ENCODE results near the gene GATA2. TPM values are rescaled to one million over a fixed set of nuclear protein-coding genes. Genes with fewer than 3 reads are reported as not detected.

The GATA2 gene
- total and polyA plus RNA-seq, 2 of the 8 experiments (the other 6 are each of a cell fraction or from before 2014, with no cell fraction given), result 0.03 to 0.30 TPM

GRCh38 chr3:128471110-128471509, 21.9 kb downstream of the GATA2 start:
- Histone ChIP-seq H2BK12ac (ENCODE audit: low read depth, low read length) (no peak overlapping the region), H2AFZ (ENCODE audit: low read length) (no peak overlapping the region), H3K79me2 (ENCODE audit: control insufficient read depth in 1 of 2, insufficient read depth in 2 of 2, low read length in 2 of 2) (no peaks in the 10 kb centered on the region), H3K14ac (ENCODE audit: insufficient read length) (no peak overlapping the region), H4K20me1 (replicated peaks in 1 of 2; ENCODE audit: control insufficient read depth in 1 of 2, insufficient read depth in 2 of 2, low read length in 2 of 2) (peaks cover 0 to 3% of the 10 kb centered on the region in 2 experiments), H3K79me1 (ENCODE audit: low read depth, low read length) (no peaks in the 10 kb centered on the region; the same call in 1 of the 2 replicates), H3K56ac (replicated peaks; ENCODE audit: insufficient read length, low read depth, low read length) (no peak overlapping the region), H3K36me3 (ENCODE audit: control insufficient read depth in 2 of 4, insufficient read depth in 4 of 4, low read length in 3 of 4) (no peaks in the 10 kb centered on the region), H3K4me3 (ENCODE audit: extremely low read depth in 1 of 4, insufficient read depth in 2 of 4, low read depth in 3 of 4, low read length in 4 of 4) (no peak overlapping the region), H3K9ac (replicated peaks in 1 of 4; ENCODE audit: extremely low read depth in 1 of 4, low read depth in 3 of 4, low read length in 3 of 4) (no peak overlapping the region), H2BK120ac (replicated peaks; ENCODE audit: low read depth, low read length) (no peak overlapping the region), H2AK5ac (ENCODE audit: low read depth, low read length) (no peak overlapping the region), H4K5ac (ENCODE audit: insufficient read length, low read depth, low read length) (no peak overlapping the region), H4K91ac (replicated peaks; ENCODE audit: insufficient read length, low read length) (no peak overlapping the region), H2BK20ac (ENCODE audit: low read length) (no peak overlapping the region), H3K27me3 (replicated peaks in 1 of 4; ENCODE audit: control insufficient read depth in 3 of 4, extremely low read depth in 1 of 4, insufficient read depth in 3 of 4, low read length in 3 of 4) (peaks cover 26 to 67% (median 63%) of the 10 kb centered on the region in 4 experiments), H3K18ac (ENCODE audit: extremely low read depth, low read length) (no peak overlapping the region), H3K4ac (replicated peaks; ENCODE audit: insufficient read length, low read depth, low read length) (no peak overlapping the region), H3K23ac (ENCODE audit: insufficient read length) (no peak overlapping the region), H3K27ac (ENCODE audit: low read depth, low read length) (no peak overlapping the region), H3K23me2 (ENCODE audit: low read depth, low read length) (peaks cover 2% of the 10 kb centered on the region; the same call in 1 of the 2 replicates), H3K4me1 (replicated peaks in 1 of 4; ENCODE audit: control insufficient read depth in 3 of 4, insufficient read depth in 4 of 4, low read length in 3 of 4) (peaks cover 0 to 17% (median 4%) of the 10 kb centered on the region in 4 experiments; a peak in 5 of 7 replicates), H2BK5ac (ENCODE audit: low read depth, low read length) (no peak overlapping the region), H2BK15ac (ENCODE audit: low read length) (no peak overlapping the region), H3K9me3 (ENCODE audit: insufficient read depth in 2 of 2, low read depth in 1 of 2, low read length in 1 of 2) (no peaks in the 10 kb centered on the region), H3K4me2 (ENCODE audit: insufficient read depth in 1 of 2, low read depth in 2 of 2, low read length in 2 of 2) (no peak overlapping the region), H4K8ac (ENCODE audit: extremely low read depth, insufficient read depth, low read length) (no peak overlapping the region)
- 73% methylated on average over 2 of the region's 2 CpGs; no CpG with 5 or more reads in 1 of the 2 experiments for WGBS, 2 experiments (ENCODE audit: extremely low coverage in 1 of 2, insufficient coverage in 1 of 2, insufficient read length in 1 of 2, insufficient replicate concordance in 2 of 2, low coverage in 1 of 2, low lambda C conversion rate in 2 of 2, missing lambda C conversion rate in 1 of 2)
- ChIA-PET CTCF (ENCODE audit: partially characterized antibody) (no interaction called here), POLR2A (ENCODE audit: partially characterized antibody) (no interaction called here)
- DNase-seq (ENCODE audit: low read depth in 1 of 2, low spot score in 2 of 2), result no peak
- FAIRE-seq, result no peak
- TF ChIP-seq TBP (IDR thresholded peaks at IDR 0.05; ENCODE audit: low read depth, low read length), result no peak
- TF ChIP-seq BACH1 (IDR thresholded peaks at IDR 0.05; ENCODE audit: low read length), result no peak
- no peak for TF ChIP-seq GABPA (IDR thresholded peaks at IDR 0.05; ENCODE audit: borderline replicate concordance, insufficient read depth, low read length)
- no peak for TF ChIP-seq TEAD4 (IDR thresholded peaks at IDR 0.05; ENCODE audit: low read depth, low read length)
- no peak for TF ChIP-seq BRCA1 (IDR thresholded peaks at IDR 0.05; ENCODE audit: low read depth, low read length)
- no peak for TF ChIP-seq POLR2AphosphoS5 (IDR thresholded peaks at IDR 0.05; ENCODE audit: low read depth, low read length)
- no peak for TF ChIP-seq ATF2 (IDR thresholded peaks at IDR 0.05; ENCODE audit: low read length)
- no peak for TF ChIP-seq NRF1 (IDR thresholded peaks at IDR 0.05; ENCODE audit: low read depth, low read length)
- TF ChIP-seq RXRA (IDR thresholded peaks at IDR 0.05; ENCODE audit: insufficient read depth, low read depth, low read length), result no peak
- TF ChIP-seq PHF8 (conservative IDR thresholded peaks at IDR 0.05; ENCODE audit: low read depth, low read length), result no peak
- no peak for TF ChIP-seq CHD2 (IDR thresholded peaks at IDR 0.05; ENCODE audit: low read length)
- TF ChIP-seq SP2 (IDR thresholded peaks at IDR 0.05; ENCODE audit: low read length), result no peak
- no peak for TF ChIP-seq KDM4A (IDR thresholded peaks at IDR 0.05; ENCODE audit: low read depth, low read length, severe bottlenecking)
